GM12878 (cell line): ENCODE results near the gene FARS2. TPM values are rescaled to one million over a fixed set of nuclear protein-coding genes. Genes with fewer than 3 reads are reported as not detected.

Source experiments
- FOXK2 ChIP-seq: fragments of 450-650 bp; IDR thresholded peaks from 2 replicates; pipeline ENCODE4 v1.6.1; 2017; ENCODE audit warnings: mild to moderate bottlenecking, moderate library complexity
- MEF2A ChIP-seq: IDR thresholded peaks from 2 replicates; pipeline ENCODE4 v1.6.1; 2011; ENCODE audit warnings: low read depth, mild to moderate bottlenecking, low read length, moderate library complexity; ENCODE audit not compliant: insufficient read depth
- MTA2 ChIP-seq: fragments of 450-650 bp; IDR thresholded peaks from 2 replicates; pipeline ENCODE4 v1.6.1; 2016; ENCODE audit warnings: low read depth, mild to moderate bottlenecking, moderate library complexity
- NR2F1 ChIP-seq: fragments of 450-650 bp; conservative IDR thresholded peaks from 2 replicates; pipeline ENCODE4 v1.6.1; 2017; ENCODE audit warnings: mild to moderate bottlenecking
- RELB ChIP-seq: fragments of 450-650 bp; IDR thresholded peaks from 2 replicates; pipeline ENCODE4 v1.6.1; 2017; ENCODE audit warnings: low read depth, mild to moderate bottlenecking, moderate library complexity
- SKIL ChIP-seq: fragments of 450-650 bp; IDR thresholded peaks from 2 replicates; pipeline ENCODE4 v1.6.1; 2017; ENCODE audit warnings: mild to moderate bottlenecking, low read depth, inconsistent platforms; ENCODE audit not compliant: poor library complexity, severe bottlenecking
- SREBF1 ChIP-seq: IDR thresholded peaks from 2 replicates; pipeline ENCODE4 v1.6.1; 2012; ENCODE audit warnings: mild to moderate bottlenecking, low read length
- YY1 ChIP-seq: IDR thresholded peaks from 2 replicates; pipeline ENCODE4 v1.6.1; 2011; ENCODE audit warnings: low read depth, mild to moderate bottlenecking, low read length
- ZNF207 ChIP-seq: fragments of 450-650 bp; IDR thresholded peaks from 2 replicates; pipeline ENCODE4 v1.6.1; 2014; ENCODE audit warnings: antibody characterized with exemption, mild to moderate bottlenecking, borderline replicate concordance
- polyA plus RNA-seq, 11 experiments: library from polyadenylated mRNA; depleted of rRNA in 4 of 11; unstranded in 6 of 11; stranded (reverse) in 5 of 11; fragments of >200 nt; fragmentation: Nextera tagmentation in 4 of 11; fragmentation: Illumina TruSeq in 1 of 11; extraction: Ambion mirVana in 4 of 11; extraction: Trizol in 1 of 11; gene quantifications; 1 replicate in 1 of 11; 2 replicates in 10 of 11; pipeline versions ENCODE4 v1.2.1 to v1.2.3, GENCODE V29; 2011 to 2016; ENCODE audit warnings: inconsistent platforms in 2 of 11, missing spikeins in 2 of 11, low read depth in 1 of 11
- total RNA-seq, 4 experiments: library from RNA; depleted of rRNA in 3 of 4; stranded (reverse); fragments of >200 nt in 3 of 4; fragmentation: Illumina TruSeq in 1 of 4; extraction: Trizol in 1 of 4; gene quantifications; 2 replicates each; pipeline versions ENCODE4 v1.2.1 to v1.2.3, GENCODE V29; 2013 to 2021
- TF ChIP-seq, protein P1 (sequence below): fragments of 450-650 bp; conservative IDR thresholded peaks from 2 replicates; pipeline ENCODE4 v1.6.1; 2017; ENCODE audit warnings: mild to moderate bottlenecking, moderate library complexity
- TF ChIP-seq, protein P2 (sequence below): fragments of 150-350 bp; IDR thresholded peaks from 2 replicates; pipeline ENCODE4 v1.6.1; 2014; ENCODE audit warnings: mild to moderate bottlenecking, low read depth, low read length

Gene FARS2
- total and polyA plus RNA-seq, 10 of the 15 experiments (the other 5 are each of a cell fraction or from before 2014, with no cell fraction given): 16.8 to 46.7 (median 25.6) TPM

GRCh38 chr6:5814901-5815300 lies 553.6 kb downstream of the FARS2 start (continued):
- TF ChIP-seq SREBF1: no peak
- TF ChIP-seq MTA2: no peak
- TF ChIP-seq NR2F1: no peak
- TF ChIP-seq SKIL: no peak
- TF ChIP-seq MEF2A: no peak
- no peak for TF ChIP-seq ZNF207
- TF ChIP-seq, protein P1, sequence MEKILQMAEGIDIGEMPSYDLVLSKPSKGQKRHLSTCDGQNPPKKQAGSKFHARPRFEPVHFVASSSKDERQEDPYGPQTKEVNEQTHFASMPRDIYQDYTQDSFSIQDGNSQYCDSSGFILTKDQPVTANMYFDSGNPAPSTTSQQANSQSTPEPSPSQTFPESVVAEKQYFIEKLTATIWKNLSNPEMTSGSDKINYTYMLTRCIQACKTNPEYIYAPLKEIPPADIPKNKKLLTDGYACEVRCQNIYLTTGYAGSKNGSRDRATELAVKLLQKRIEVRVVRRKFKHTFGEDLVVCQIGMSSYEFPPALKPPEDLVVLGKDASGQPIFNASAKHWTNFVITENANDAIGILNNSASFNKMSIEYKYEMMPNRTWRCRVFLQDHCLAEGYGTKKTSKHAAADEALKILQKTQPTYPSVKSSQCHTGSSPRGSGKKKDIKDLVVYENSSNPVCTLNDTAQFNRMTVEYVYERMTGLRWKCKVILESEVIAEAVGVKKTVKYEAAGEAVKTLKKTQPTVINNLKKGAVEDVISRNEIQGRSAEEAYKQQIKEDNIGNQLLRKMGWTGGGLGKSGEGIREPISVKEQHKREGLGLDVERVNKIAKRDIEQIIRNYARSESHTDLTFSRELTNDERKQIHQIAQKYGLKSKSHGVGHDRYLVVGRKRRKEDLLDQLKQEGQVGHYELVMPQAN: no peak
- no peak for TF ChIP-seq YY1
- TF ChIP-seq, protein P2, sequence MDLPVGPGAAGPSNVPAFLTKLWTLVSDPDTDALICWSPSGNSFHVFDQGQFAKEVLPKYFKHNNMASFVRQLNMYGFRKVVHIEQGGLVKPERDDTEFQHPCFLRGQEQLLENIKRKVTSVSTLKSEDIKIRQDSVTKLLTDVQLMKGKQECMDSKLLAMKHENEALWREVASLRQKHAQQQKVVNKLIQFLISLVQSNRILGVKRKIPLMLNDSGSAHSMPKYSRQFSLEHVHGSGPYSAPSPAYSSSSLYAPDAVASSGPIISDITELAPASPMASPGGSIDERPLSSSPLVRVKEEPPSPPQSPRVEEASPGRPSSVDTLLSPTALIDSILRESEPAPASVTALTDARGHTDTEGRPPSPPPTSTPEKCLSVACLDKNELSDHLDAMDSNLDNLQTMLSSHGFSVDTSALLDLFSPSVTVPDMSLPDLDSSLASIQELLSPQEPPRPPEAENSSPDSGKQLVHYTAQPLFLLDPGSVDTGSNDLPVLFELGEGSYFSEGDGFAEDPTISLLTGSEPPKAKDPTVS: no peak
- TF ChIP-seq FOXK2: no peak
- no peak for TF ChIP-seq RELB
- TF ChIP-seq, all 136 proteins: peak for 0
